Measurements from ENCODE around the gene BCAR3. TPM values are rescaled to one million over a fixed set of nuclear protein-coding genes. Genes with fewer than 3 reads are reported as not detected.

BCAR3 gene
- total RNA-seq, result 69.9 and 134 TPM in 2 replicates

DNA sequence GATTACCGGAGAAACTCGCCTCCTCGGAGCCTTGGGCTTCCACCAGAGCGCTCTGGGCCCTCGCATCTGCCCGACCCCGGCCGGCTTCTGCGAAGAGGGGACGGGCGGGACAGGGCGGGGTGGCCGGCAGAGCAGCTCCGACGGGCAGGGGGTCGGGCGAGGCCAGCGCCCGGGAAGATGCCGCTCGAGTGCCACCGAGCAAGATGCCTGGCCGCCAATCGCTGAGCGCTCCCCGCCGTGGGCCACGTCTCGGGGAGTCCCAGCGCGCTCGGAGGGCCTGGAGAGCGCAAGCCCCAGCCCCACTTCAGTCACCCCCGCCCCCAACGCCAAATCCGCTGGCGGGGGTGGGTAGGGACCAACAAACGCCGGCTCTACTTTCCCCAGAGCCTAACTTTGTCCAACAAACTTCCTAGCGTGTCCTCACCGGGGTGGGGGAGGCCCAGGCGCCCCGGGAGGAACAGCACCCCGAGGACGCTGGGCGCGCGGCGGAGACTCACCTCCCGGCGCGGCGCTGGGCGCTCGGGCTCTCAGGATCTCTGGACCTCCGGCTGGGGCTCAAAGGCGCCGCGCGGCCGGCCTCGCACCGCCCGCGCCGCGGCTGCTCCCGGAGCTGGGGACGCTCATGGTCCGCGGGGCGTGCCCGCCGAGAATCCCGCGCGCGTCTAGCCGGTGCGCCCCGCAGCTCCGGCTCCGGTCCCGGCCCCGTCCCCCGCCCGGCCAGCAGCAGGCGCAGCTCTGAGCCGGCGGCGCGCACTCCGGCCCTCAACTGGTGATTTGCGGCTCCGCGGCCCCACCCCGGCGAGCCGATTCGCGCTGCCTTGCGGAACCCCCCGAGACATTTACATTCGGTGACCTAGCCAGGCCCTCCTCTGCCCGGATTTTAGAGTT lies at the start of gene BCAR3:
Gene BCAR3, minus strand, starts transcription at position 737 of the 888 bp plus-strand sequence. CDS start 6,907 bp downstream, outside the sequence.

Other genes starting within 250 kb of the BCAR3 start
- gene FNBP1L, start 233.7 kb downstream of the BCAR3 start, total RNA-seq, result 20.5 and 43.6 TPM in 2 replicates
- 27.7 and 48.2 TPM in 2 replicates for gene DNTTIP2, start 197.4 kb upstream of the BCAR3 start, total RNA-seq
- 10.6 and 11.9 TPM in 2 replicates for gene GCLM, start 227.6 kb upstream of the BCAR3 start, total RNA-seq

All from tracheal epithelial cell (primary cell).